Esophagus squamous epithelium (tissue), 5 donors: Measurements from ENCODE around the gene OTOF. TPM values are rescaled to one million over a fixed set of nuclear protein-coding genes. Genes with fewer than 3 reads are reported as not detected.

Experiments used
- DNase-seq: peaks from one replicate; lab custom pipeline; 2025; lab: John Stamatoyannopoulos, UW
- H3K27ac ChIP-seq, 4 donors: fragments of 200-600 bp; sonication (generic); one replicate each; pipeline ENCODE4 v1.5.1; 2016 to 2019; ENCODE audit warnings: mild to moderate bottlenecking in 1 of 4
- H3K27me3 ChIP-seq, 4 donors: fragments of 200-600 bp; sonication (generic); 1 replicate in 3 of 4; 2 replicates in 1 of 4; pipeline versions ENCODE4 v1.5.1 to v1.6.0; 2017 to 2021; ENCODE audit warnings: antibody characterized with exemption in 1 of 4
- H3K36me3 ChIP-seq, 3 donors: fragments of 200-600 bp; sonication (generic); one replicate each; pipeline ENCODE4 v1.5.1; 2016 to 2019
- H3K4me1 ChIP-seq, 3 donors: fragments of 200-600 bp; sonication (generic); one replicate each; pipeline ENCODE4 v1.5.1; 2017 to 2019
- H3K4me3 ChIP-seq, 4 donors: fragments of 200-600 bp; sonication (generic); 1 replicate in 3 of 4; 2 replicates in 1 of 4; pipeline ENCODE4 v1.5.1; 2016 to 2019; ENCODE audit warnings: mild to moderate bottlenecking in 2 of 4, moderate library complexity in 1 of 4
- H3K9me3 ChIP-seq, 3 donors: fragments of 200-600 bp; sonication (generic); one replicate each; pipeline ENCODE4 v1.5.1; 2016 to 2019
- CTCF ChIP-seq, 6 experiments: fragments of 450-650 bp in 4 of 6; fragments of 200-600 bp in 2 of 6; sonication (generic) in 2 of 6; IDR thresholded peaks; one replicate each; pipeline ENCODE4 v1.5.1; 2016 to 2019; ENCODE audit warnings: antibody characterized with exemption in 6 of 6, mild to moderate bottlenecking in 4 of 6, moderate library complexity in 4 of 6
- POLR2A ChIP-seq, 4 donors: fragments of 450-650 bp; IDR thresholded peaks; one replicate each; pipeline ENCODE4 v1.6.1; 2017; ENCODE audit warnings: antibody characterized with exemption in 4 of 4, mild to moderate bottlenecking in 4 of 4, moderate library complexity in 3 of 4
- WGBS, 2 donors: methylation state at CpG; one replicate each; pipeline ENCODE4 v1.1.5; 2018; 5-methylcytosine and 5-hydroxymethylcytosine counted together
- intact Hi-C: fragments of 100-400 bp; cut with DNase I; formaldehyde crosslinking; loops from one replicate; pipeline ENCODE4 v1.15.0; 2022
- total RNA-seq, 4 donors: library from RNA; depleted of rRNA; stranded (reverse); fragments of >200 nt; gene quantifications; one replicate each; pipeline ENCODE4 v1.1.0, GENCODE V29; 2016
- donor health status: DM: yes; HTN: yes; CAD: no.

The OTOF gene
- total RNA-seq, 4 donors from 2014 or later: under 0.01 to 0.56 TPM; not detected in 2

GRCh38 chr2:26409785-26410184 is 68.1 kb downstream of the OTOF start:
- no peak overlapping the region for H3K4me3 ChIP-seq
- TF ChIP-seq CTCF (IDR thresholded peaks at IDR 0.05) (no peak), POLR2A (IDR thresholded peaks at IDR 0.05) (no peak)
- no peaks in the 10 kb centered on the region for H3K4me1 ChIP-seq
- H3K9me3 ChIP-seq: no peaks in the 10 kb centered on the region
- DNase-seq: no peak
- no peak overlapping the region for H3K27ac ChIP-seq
- intact Hi-C loops: no loop called here
- no peaks in the 10 kb centered on the region for H3K36me3 ChIP-seq
- WGBS, 2 donors: 90 to 100% methylated on average over 1 of the region's 1 CpG
- peaks cover 0 to 16% (median 0%) of the 10 kb centered on the region in 4 donors for H3K27me3 ChIP-seq

GRCh38 chr2:26407526-26407925 is 70.4 kb downstream of the OTOF start:
- no peaks in the 10 kb centered on the region for H3K9me3 ChIP-seq

More at GRCh38 chr2:26407526-26407925, 70.4 kb downstream of the OTOF start:
- intact Hi-C loops: no loop called here
- H3K4me3 ChIP-seq: no peak overlapping the region
- H3K27me3 ChIP-seq: peaks cover 0 to 19% (median 0%) of the 10 kb centered on the region in 4 donors
- DNase-seq: no peak
- no peaks in the 10 kb centered on the region for H3K4me1 ChIP-seq
- H3K36me3 ChIP-seq: no peaks in the 10 kb centered on the region
- H3K27ac ChIP-seq: no peak overlapping the region
- TF ChIP-seq POLR2A (IDR thresholded peaks at IDR 0.05) (no peak), CTCF (IDR thresholded peaks at IDR 0.05) (no peak)
- 74 to 77% methylated on average over 9 of the region's 9 CpGs for WGBS, 2 donors

Other genes with a start within 250 kb of the OTOF start
- 100 to 1,000 TPM in 3 of 4 donors, 10 to 100 TPM in 1; 84.7 to 161 (median 116) TPM for gene HADHA, start 233.5 kb downstream of the OTOF start, total RNA-seq
- 100 to 1,000 TPM in 1 of 4 donors, 10 to 100 TPM in 3; 57.6 to 150 (median 85.1) TPM for gene HADHB, start 233.2 kb downstream of the OTOF start, total RNA-seq
- gene SELENOI, start 132.0 kb downstream of the OTOF start, total RNA-seq: 10 to 100 TPM; 23.1 to 46.6 (median 32.4) TPM
- gene ADGRF3, start 131.3 kb downstream of the OTOF start, total RNA-seq: under 1 TPM in 1 of 4 donors, not detected in 3; 0.41 TPM
- gene DRC1, start 76.2 kb downstream of the OTOF start, total RNA-seq: not detected
- under 1 TPM in 1 of 4 donors, not detected in 3; 0.57 TPM for gene CIB4, start 163.2 kb upstream of the OTOF start, total RNA-seq
- 1 to 10 TPM in 1 of 4 donors, under 1 TPM in 3; 0.66 to 1.6 (median 0.84) TPM for gene KCNK3, start 214.6 kb upstream of the OTOF start, total RNA-seq